HTR-8/SVneo (cell line): ENCODE results near the gene PAXIP1.

ENCODE experiments used
- DNase-seq: peaks from one replicate; pipeline ENCODE4 v3.0.0; 2011; ENCODE audit warnings: low spot score, mixed read lengths; ENCODE audit not compliant: insufficient read length
- FAIRE-seq: peaks from 2 replicates; lab custom pipeline; 2011; peaks lifted over from hg19 to GRCh38; lab: Jason Lieb, UNC

The PAXIP1 gene

GRCh38 chr7:154898973-154899855, 103.7 kb downstream of the PAXIP1 start:
- FAIRE-seq (no peak), DNase-seq (no peak)

GRCh38 chr7:154896076-154896475, 106.8 kb downstream of the PAXIP1 start:
- DNase-seq (no peak), FAIRE-seq (no peak)
